Cardiac muscle cell (in vitro differentiated cells and primary cell): ENCODE measurements around the gene CFAP99. TPM values are rescaled to one million over a fixed set of nuclear protein-coding genes. Genes with fewer than 3 reads are reported as not detected.

Experiments
- DNase-seq, 2 donors: peaks; one replicate each; pipeline versions ENCODE4 v3.0.0 to v3.0.0-alpha.2; 2010 to 2017; ENCODE audit warnings: low read depth in 1 of 2, low spot score in 1 of 2
- H3K27ac ChIP-seq: fragments of 200-600 bp; sonication (generic); 2 replicates; pipeline ENCODE4 v1.5.1; 2016
- H3K27me3 ChIP-seq: fragments of 200-600 bp; sonication (generic); 2 replicates; pipeline ENCODE4 v1.6.0; 2016; ENCODE audit warnings: control low read depth
- H3K36me3 ChIP-seq: fragments of 200-600 bp; sonication (generic); 2 replicates; pipeline ENCODE4 v1.5.1; 2016; ENCODE audit warnings: control low read depth
- H3K4me1 ChIP-seq: fragments of 200-600 bp; sonication (generic); 2 replicates; pipeline ENCODE4 v1.8.1; 2017; ENCODE audit warnings: low read depth, mild to moderate bottlenecking, mixed run types
- H3K4me3 ChIP-seq: fragments of 200-600 bp; sonication (generic); 2 replicates; pipeline ENCODE4 v1.5.1; 2016; ENCODE audit warnings: mild to moderate bottlenecking
- H3K9me3 ChIP-seq: fragments of 200-600 bp; sonication (generic); 2 replicates; pipeline ENCODE4 v1.5.1; 2017; ENCODE audit warnings: low read depth, mild to moderate bottlenecking, control low read depth
- polyA plus RNA-seq: library from polyadenylated mRNA; unstranded; fragments of >200 nt; fragmentation: Nextera tagmentation; extraction: Ambion mirVana; gene quantifications from 2 replicates; pipeline ENCODE4 v1.2.1, GENCODE V29; 2016
- total RNA-seq: library from RNA; depleted of rRNA; stranded (reverse); fragments of >200 nt; gene quantifications from 2 replicates; pipeline ENCODE4 v1.2.3, GENCODE V29; 2016
- TF ChIP-seq, protein P1 (sequence below): IDR thresholded peaks from 2 replicates; pipeline ENCODE4 v1.5.1; 2012; ENCODE audit warnings: low read depth, mild to moderate bottlenecking, low read length

CFAP99 gene
- not detected in 2 replicates for total RNA-seq
- polyA plus RNA-seq: 0.10 TPM in 1 of 2 replicates, not detected in the other

DNA sequence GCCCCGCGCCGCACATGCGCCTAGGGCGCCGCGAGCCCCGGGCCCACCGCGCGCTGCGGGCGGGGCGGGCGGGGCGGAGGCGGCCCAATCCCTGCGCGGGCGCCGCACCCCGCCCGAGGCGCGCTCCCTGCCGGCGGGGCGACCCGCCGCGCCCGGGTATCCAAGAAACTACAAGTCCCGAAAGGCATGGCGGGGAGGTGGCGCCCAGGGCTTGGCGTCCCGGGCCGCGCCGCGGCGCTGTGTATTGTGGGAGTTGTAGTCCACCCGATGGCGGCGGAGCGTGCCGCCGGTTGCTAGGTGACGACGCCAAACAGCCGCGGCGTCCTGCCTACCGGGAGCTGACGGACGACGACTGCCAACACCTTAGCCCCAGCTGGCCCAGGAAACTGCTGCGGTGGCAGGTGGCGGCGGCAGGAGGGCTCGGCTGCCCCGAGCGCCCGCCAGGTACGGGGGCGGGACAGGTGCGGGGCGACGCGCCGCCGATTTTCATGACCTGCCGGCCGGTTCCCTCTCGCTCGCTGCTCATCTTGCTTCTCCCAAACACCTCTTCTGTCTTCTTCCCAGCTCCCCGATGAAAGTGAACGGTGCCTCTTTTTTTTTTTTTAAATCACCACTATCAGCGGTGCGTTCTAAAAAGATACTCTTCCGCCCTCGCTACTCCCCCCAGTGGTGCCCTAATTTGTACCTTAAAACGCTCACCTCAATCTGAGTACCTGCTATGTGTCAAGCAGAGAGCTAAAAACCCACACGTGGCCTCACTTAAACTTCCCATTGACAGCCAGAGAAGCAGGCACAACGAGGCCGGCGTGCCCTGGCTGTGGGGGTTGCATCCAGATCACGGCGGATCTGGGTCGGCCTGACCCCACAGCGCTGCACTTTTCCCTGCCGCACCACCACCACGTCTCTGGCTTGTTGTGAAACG lies at the start of gene CFAP99:
TSS of gene CFAP99 (plus strand) at position 306 of the 922 bp plus-strand sequence.
- TF ChIP-seq, protein P1, sequence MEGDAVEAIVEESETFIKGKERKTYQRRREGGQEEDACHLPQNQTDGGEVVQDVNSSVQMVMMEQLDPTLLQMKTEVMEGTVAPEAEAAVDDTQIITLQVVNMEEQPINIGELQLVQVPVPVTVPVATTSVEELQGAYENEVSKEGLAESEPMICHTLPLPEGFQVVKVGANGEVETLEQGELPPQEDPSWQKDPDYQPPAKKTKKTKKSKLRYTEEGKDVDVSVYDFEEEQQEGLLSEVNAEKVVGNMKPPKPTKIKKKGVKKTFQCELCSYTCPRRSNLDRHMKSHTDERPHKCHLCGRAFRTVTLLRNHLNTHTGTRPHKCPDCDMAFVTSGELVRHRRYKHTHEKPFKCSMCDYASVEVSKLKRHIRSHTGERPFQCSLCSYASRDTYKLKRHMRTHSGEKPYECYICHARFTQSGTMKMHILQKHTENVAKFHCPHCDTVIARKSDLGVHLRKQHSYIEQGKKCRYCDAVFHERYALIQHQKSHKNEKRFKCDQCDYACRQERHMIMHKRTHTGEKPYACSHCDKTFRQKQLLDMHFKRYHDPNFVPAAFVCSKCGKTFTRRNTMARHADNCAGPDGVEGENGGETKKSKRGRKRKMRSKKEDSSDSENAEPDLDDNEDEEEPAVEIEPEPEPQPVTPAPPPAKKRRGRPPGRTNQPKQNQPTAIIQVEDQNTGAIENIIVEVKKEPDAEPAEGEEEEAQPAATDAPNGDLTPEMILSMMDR: no peak
- Histone ChIP-seq H3K4me1 (peaks cover 4% of the 10 kb centered on the region), H3K9me3 (no peaks in the 10 kb centered on the region), H3K4me3 (peak within 1 kb of the TSS; percentile 58), H3K36me3 (no peaks in the 10 kb centered on the region), H3K27ac (no peak within 1 kb of the TSS), H3K27me3 (peaks cover 90% of the 10 kb centered on the region)
- peak; percentile 95 to 98 for DNase-seq

DNA sequence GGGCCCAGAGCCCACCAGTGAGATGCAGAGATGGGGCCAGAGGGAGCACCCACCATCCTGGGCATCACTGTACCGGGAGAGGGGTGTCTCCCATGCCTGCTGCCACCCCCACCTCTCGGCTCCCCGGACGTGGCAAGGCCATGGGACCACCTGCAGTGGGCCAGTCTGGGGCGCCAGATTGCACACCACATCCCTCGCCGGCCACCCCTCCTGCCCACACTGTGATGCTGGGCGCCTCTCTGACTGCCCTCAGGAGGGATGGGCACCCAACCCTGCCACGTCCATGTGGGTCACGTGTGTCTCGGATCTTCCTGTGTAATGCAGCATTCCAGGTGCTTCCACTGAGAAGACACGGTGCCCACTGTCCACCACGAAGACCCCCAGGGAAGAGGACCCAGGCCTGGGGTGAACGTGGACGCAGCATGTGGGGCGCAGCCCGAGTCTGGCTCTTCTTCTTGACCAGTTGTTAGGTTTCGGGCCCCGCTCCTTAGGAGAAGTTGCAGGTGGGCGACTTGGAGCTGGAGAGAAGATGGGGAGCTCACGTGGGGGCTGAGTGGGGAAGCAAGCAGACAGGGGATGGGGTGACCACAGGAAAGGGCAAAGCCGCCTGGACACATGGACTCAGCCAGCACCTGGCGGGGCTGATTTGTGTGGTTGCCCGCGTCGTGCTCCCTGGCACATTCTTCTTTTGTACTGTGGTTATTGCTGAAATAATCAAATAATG lies 48.0 kb upstream of the CFAP99 start:
- Histone ChIP-seq H3K27me3 (no peaks in the 10 kb centered on the region), H3K36me3 (no peaks in the 10 kb centered on the region), H3K4me1 (no peaks in the 10 kb centered on the region), H3K4me3 (no peak overlapping the region), H3K9me3 (no peaks in the 10 kb centered on the region), H3K27ac (no peak overlapping the region)
- no peak for DNase-seq
- TF ChIP-seq, protein P1: no peak

DNA sequence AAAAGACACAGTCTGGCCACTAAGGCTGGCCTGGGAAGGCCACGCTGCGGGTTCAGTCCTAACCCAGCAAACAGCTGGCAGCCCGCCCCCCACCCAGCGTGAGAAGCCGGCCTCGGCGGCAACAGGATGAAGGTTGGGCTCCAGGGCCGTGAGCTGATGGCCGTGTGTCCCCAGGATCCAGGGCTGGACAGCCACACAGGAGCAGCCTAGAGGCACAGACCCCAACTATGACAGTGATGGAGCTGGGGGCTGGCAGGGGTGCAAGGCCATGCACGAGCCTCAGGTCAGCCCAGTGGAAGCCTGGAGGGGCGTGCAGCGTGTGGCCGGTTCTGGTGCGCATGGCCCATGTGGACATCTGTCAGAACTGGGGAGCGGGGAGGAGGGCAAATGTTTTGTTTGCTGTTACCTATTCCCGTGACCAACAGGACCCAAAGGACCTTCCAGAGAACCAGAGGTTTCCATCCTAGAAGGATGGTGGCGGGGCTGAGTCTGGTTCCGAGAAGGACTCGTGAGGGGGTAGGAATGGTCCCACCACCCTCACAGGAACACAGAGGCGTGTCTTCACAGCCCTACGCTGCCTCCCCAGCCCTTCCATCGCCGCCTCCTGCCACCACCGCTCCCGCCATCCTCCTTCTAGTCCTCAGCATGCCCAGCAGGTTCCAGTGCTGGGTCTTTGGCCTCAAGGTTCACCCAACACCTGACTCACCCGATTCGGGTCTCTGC lies 46.8 kb upstream of the CFAP99 start:
- Histone ChIP-seq H3K27me3 (no peaks in the 10 kb centered on the region), H3K4me3 (no peak overlapping the region), H3K27ac (no peak overlapping the region), H3K36me3 (no peaks in the 10 kb centered on the region), H3K9me3 (no peaks in the 10 kb centered on the region), H3K4me1 (no peaks in the 10 kb centered on the region)
- TF ChIP-seq, protein P1: no peak
- no peak for DNase-seq

DNA sequence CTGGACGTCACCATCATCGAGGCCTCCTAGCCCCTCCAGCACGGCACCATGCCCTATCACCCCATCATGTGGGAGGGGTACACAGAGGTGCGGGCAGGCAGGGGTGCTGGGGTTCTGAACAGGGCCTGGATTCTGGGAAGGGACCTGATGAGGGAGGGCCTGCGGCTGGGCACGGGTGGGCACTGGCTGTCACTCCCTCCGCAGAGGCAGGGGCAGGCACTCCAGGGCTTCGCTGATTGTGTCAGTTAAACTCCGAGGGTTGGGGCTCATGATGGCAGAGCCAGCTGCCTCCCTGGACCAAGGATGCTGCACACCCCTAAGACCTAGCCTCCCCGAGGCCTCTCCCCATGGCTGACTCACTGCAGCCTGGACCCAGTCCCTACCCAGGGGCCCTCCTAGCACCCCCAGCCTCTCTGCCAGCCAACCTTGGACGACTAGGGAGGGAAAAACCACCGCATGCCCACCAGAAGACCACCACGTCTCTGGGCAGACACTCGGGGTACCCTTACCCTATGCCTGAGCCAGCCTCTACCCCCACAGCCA lies 46.2 kb upstream of the CFAP99 start:
- H3K36me3 ChIP-seq: no peaks in the 10 kb centered on the region
- H3K4me3 ChIP-seq: no peak overlapping the region
- no peak overlapping the region for H3K27ac ChIP-seq
- DNase-seq: no peak
- no peaks in the 10 kb centered on the region for H3K4me1 ChIP-seq
- TF ChIP-seq, protein P1: no peak
- no peaks in the 10 kb centered on the region for H3K9me3 ChIP-seq
- H3K27me3 ChIP-seq: no peaks in the 10 kb centered on the region

DNA sequence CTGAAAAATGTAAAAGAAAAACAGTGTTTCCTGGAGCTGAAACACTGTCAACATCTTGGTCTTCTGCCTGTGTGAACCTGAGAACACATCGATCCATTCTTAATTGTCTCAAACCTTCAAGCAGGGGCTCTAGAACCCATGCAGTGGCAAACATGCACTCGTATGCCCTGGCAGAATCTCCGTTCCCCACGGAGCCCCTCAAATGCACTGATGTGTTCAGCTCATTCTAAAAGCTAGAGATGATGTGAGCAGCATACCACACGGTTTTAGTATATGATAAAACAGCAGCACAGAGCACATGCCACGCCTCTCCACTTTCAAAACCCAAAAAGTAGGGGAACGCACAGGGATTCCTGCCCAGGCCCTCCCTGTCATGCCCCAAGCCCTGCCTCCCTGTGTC lies 45.2 kb upstream of the CFAP99 start:
- H3K27ac ChIP-seq: no peak overlapping the region
- no peaks in the 10 kb centered on the region for H3K4me1 ChIP-seq
- no peaks in the 10 kb centered on the region for H3K36me3 ChIP-seq
- no peak for DNase-seq
- H3K9me3 ChIP-seq: no peaks in the 10 kb centered on the region
- TF ChIP-seq, protein P1: no peak
- no peak overlapping the region for H3K4me3 ChIP-seq
- H3K27me3 ChIP-seq: no peaks in the 10 kb centered on the region
